H9 (cell line): ENCODE data around the gene RRP36. TPM values are rescaled to one million over a fixed set of nuclear protein-coding genes. Genes with fewer than 3 reads are reported as not detected.

ENCODE experiments used
- DNase-seq: peaks from one replicate; pipeline ENCODE4 v3.0.0-alpha.2; 2017
- H2AFZ ChIP-seq: one replicate; pipeline ENCODE4 v1.6.1; 2013; ENCODE audit warnings: mild to moderate bottlenecking, low read length, control low read depth, moderate library complexity
- H2AK5ac ChIP-seq: 2 replicates; pipeline ENCODE4 v1.6.1; 2013; ENCODE audit warnings: low read length, control low read depth, mixed read lengths; ENCODE audit not compliant: insufficient read length
- H2BK120ac ChIP-seq: one replicate; pipeline ENCODE4 v1.6.1; 2013; ENCODE audit warnings: low read depth, mild to moderate bottlenecking, low read length, control low read depth, inconsistent platforms; ENCODE audit not compliant: poor library complexity, severe bottlenecking
- H2BK12ac ChIP-seq: 2 replicates; pipeline ENCODE4 v1.6.1; 2013; ENCODE audit warnings: low read length, control low read depth, mixed read lengths, low read depth; ENCODE audit not compliant: insufficient read length
- H2BK15ac ChIP-seq: 2 replicates; pipeline ENCODE4 v1.6.1; 2013; ENCODE audit warnings: low read depth, low read length, control low read depth
- H2BK20ac ChIP-seq: one replicate; pipeline ENCODE4 v1.6.1; 2013; ENCODE audit warnings: low read depth, mild to moderate bottlenecking, low read length, control low read depth, inconsistent platforms; ENCODE audit not compliant: poor library complexity, severe bottlenecking
- H2BK5ac ChIP-seq: 2 replicates; pipeline ENCODE4 v1.6.1; 2013; ENCODE audit warnings: low read length, control low read depth, mixed read lengths; ENCODE audit not compliant: insufficient read length
- H3K14ac ChIP-seq: 2 replicates; pipeline ENCODE4 v1.6.1; 2013; ENCODE audit warnings: low read length, control low read depth; ENCODE audit not compliant: insufficient read depth
- H3K18ac ChIP-seq: 2 replicates; pipeline ENCODE4 v1.6.1; 2013; ENCODE audit warnings: low read depth, mild to moderate bottlenecking, mixed read lengths, low read length, control low read depth; ENCODE audit not compliant: insufficient read length
- H3K23ac ChIP-seq: 2 replicates; pipeline ENCODE4 v1.6.1; 2013; ENCODE audit warnings: low read length, control low read depth, mixed read lengths, low read depth; ENCODE audit not compliant: insufficient read length
- H3K23me2 ChIP-seq: 2 replicates; pipeline ENCODE4 v1.6.1; 2013; ENCODE audit warnings: low read depth, mild to moderate bottlenecking, mixed read lengths, low read length, control low read depth; ENCODE audit not compliant: insufficient read length, poor library complexity, severe bottlenecking
- H3K27ac ChIP-seq: 2 replicates; pipeline ENCODE4 v1.5.1; 2013; ENCODE audit warnings: low read length, control low read depth, mixed read lengths, low read depth; ENCODE audit not compliant: insufficient read length
- H3K27me3 ChIP-seq: 2 replicates; pipeline ENCODE4 v1.6.1; 2013; ENCODE audit warnings: low read length, control low read depth, inconsistent platforms; ENCODE audit not compliant: insufficient read depth
- H3K4ac ChIP-seq: 2 replicates; pipeline ENCODE4 v1.6.1; 2013; ENCODE audit warnings: low read depth, mild to moderate bottlenecking, control low read depth, inconsistent platforms, low read length, moderate library complexity
- H3K4me1 ChIP-seq: 2 replicates; pipeline ENCODE4 v1.6.1; 2013; ENCODE audit warnings: low read length, control low read depth, inconsistent platforms; ENCODE audit not compliant: insufficient read depth
- H3K4me2 ChIP-seq: 2 replicates; pipeline ENCODE4 v1.6.1; 2013; ENCODE audit warnings: low read length, control low read depth, mixed read lengths; ENCODE audit not compliant: insufficient read length, insufficient read depth
- H3K56ac ChIP-seq: 2 replicates; pipeline ENCODE4 v1.6.1; 2013; ENCODE audit warnings: low read depth, mild to moderate bottlenecking, mixed read lengths, low read length, control low read depth; ENCODE audit not compliant: insufficient read length
- H3K79me1 ChIP-seq: 2 replicates; pipeline ENCODE4 v1.6.1; 2013; ENCODE audit warnings: low read depth, mild to moderate bottlenecking, moderate library complexity, low read length, control low read depth, inconsistent platforms; ENCODE audit not compliant: insufficient read depth, poor library complexity, severe bottlenecking
- H3K79me2 ChIP-seq: 2 replicates; pipeline ENCODE4 v1.6.1; 2013; ENCODE audit warnings: low read length, control low read depth, inconsistent platforms; ENCODE audit not compliant: insufficient read depth
- H3K9ac ChIP-seq: 2 replicates; pipeline ENCODE4 v1.6.1; 2013; ENCODE audit warnings: low read length, control low read depth, mixed read lengths; ENCODE audit not compliant: insufficient read length; ENCODE audit errors: extremely low read depth
- H3K9me3 ChIP-seq: one replicate; pipeline ENCODE4 v1.6.1; 2013; ENCODE audit warnings: low read depth, low read length, inconsistent platforms; ENCODE audit not compliant: control insufficient read depth
- H3T11ph ChIP-seq: one replicate; pipeline ENCODE4 v1.6.1; 2013; ENCODE audit warnings: mild to moderate bottlenecking, low read length, control low read depth, inconsistent platforms
- H4K20me1 ChIP-seq: one replicate; pipeline ENCODE4 v1.6.1; 2013; ENCODE audit not compliant: control insufficient read depth, insufficient read length, insufficient read depth
- H4K5ac ChIP-seq: 2 replicates; pipeline ENCODE4 v1.6.1; 2013; ENCODE audit warnings: low read depth, mild to moderate bottlenecking, mixed read lengths, low read length, control low read depth; ENCODE audit not compliant: insufficient read length
- H4K8ac ChIP-seq: replicated peaks from 2 replicates; pipeline ENCODE4 v1.6.1; 2013; ENCODE audit warnings: low read length, control low read depth, mixed read lengths, low read depth; ENCODE audit not compliant: insufficient read length
- H4K91ac ChIP-seq: 2 replicates; pipeline ENCODE4 v1.6.1; 2013; ENCODE audit warnings: low read depth, mild to moderate bottlenecking, moderate library complexity, mixed read lengths, low read length, control low read depth; ENCODE audit not compliant: insufficient read length
- H3K27ac Mint-ChIP-seq, 3 experiments: 2 replicates in 2 of 3; 3 replicates in 1 of 3; pipeline ENCODE4 v1.8.0; 2020 to 2021; ENCODE audit warnings: mixed read lengths in 3 of 3, mild to moderate bottlenecking in 1 of 3, moderate library complexity in 1 of 3
- H3K27me3 Mint-ChIP-seq: 2 replicates; pipeline ENCODE4 v1.8.0; 2021; ENCODE audit warnings: low read depth, mild to moderate bottlenecking, moderate library complexity, mixed read lengths
- H3K36me3 Mint-ChIP-seq, 3 experiments: 2 replicates in 2 of 3; 3 replicates in 1 of 3; pipeline ENCODE4 v1.8.0; 2020 to 2021; ENCODE audit warnings: low read depth in 3 of 3, mixed read lengths in 3 of 3; ENCODE audit not compliant: insufficient read depth in 1 of 3
- H3K4me1 Mint-ChIP-seq, 2 experiments: 2 replicates each; pipeline ENCODE4 v1.8.0; 2020; ENCODE audit warnings: mixed read lengths in 2 of 2
- H3K4me3 Mint-ChIP-seq, 2 experiments: 2 replicates in 1 of 2; 3 replicates in 1 of 2; pipeline ENCODE4 v1.8.0; 2020 to 2021; ENCODE audit warnings: mild to moderate bottlenecking in 2 of 2, mixed read lengths in 2 of 2, moderate library complexity in 1 of 2
- H3K9me3 Mint-ChIP-seq, 2 experiments: 2 replicates in 1 of 2; 3 replicates in 1 of 2; pipeline ENCODE4 v1.8.0; 2020; ENCODE audit warnings: mild to moderate bottlenecking in 2 of 2, mixed read lengths in 2 of 2, moderate library complexity in 1 of 2
- WGBS: extraction: QIAGEN DNeasy Blood & Tissue Kit; methylation state at CpG from one replicate; pipeline ENCODE4 v1.1.7; 2013; ENCODE audit warnings: missing lambda C conversion rate, low lambda C conversion rate, mixed read lengths; ENCODE audit not compliant: insufficient read length; ENCODE audit errors: extremely low coverage; 5-methylcytosine and 5-hydroxymethylcytosine counted together
- total RNA-seq: library from RNA; stranded (reverse); gene quantifications from 2 replicates; pipeline ENCODE4 v1.2.1, GENCODE V29; 2021
- TF ChIP-seq, protein P1 (sequence below): fragments of 200-600 bp; sonication (generic); conservative IDR thresholded peaks from 3 replicates; pipeline ENCODE4 v1.8.0; 2021; ENCODE audit warnings: antibody characterized with exemption, mild to moderate bottlenecking

RRP36 gene
- total RNA-seq, 1 experiment from 2014 or later, result 117 TPM

DNA sequence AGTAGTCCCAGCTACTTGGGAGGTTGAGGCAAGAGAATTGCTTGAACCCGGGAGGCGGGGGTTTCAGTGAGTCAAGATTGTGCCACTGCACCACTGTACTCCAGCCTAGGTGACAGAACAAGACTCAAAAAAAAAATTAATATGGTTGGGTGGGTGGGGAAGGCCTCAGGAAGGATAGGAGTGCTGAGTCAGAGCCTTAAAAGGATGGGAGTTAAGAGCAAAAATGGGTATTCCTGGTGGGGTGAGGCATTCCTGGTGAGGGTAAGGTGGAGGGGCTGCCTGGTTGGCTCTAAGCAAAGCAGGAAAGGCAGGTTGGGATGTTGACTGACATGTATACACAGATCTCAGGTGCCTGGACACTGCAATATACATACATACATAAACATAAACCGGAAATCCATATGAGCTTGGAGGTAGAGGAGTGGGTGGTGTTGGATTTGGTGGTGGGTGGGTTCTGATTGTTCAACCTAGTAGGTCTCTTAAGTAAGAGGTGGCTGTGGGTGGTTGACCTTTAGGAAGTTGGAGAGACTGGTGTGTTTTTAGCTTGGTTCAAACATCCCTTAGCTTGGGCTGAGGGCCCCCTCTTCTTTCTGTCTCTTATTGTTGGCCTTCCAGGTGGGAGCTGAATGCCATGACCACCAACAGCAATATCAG is 1.2 kb upstream of the RRP36 start:
- H4K8ac ChIP-seq, result no peak overlapping the region
- no peak overlapping the region for H3K9ac ChIP-seq
- H4K91ac ChIP-seq, result no peak overlapping the region
- no peak overlapping the region for H2BK15ac ChIP-seq
- no peak overlapping the region for H2BK120ac ChIP-seq
- peak overlapping the region; percentile 75 for H3K4me2 ChIP-seq
- no CpG with 5 or more reads among the region's 3 CpGs for whole genome bisulfite sequencing
- H3K27me3 ChIP-seq, result no peaks in the 10 kb centered on the region
- no peaks in the 10 kb centered on the region for H3K4me1 ChIP-seq
- H2AFZ ChIP-seq, result no peak overlapping the region
- H3K79me2 ChIP-seq, result peaks cover 4% of the 10 kb centered on the region; the same call in 1 of the 2 replicates
- H3K79me1 ChIP-seq, result peaks cover 7% of the 10 kb centered on the region
- H3K4me3 Mint-ChIP-seq, result peak overlapping the region in 1 of 2 experiments; percentile 84; a peak in 2 of 5 replicates
- H3K27ac Mint-ChIP-seq, result peak overlapping the region in 2 of 3 experiments; percentile 78 to 80; a peak in 4 of 7 replicates
- H3K9me3 ChIP-seq, result no peaks in the 10 kb centered on the region
- peaks cover 6 to 21% of the 10 kb centered on the region in 2 experiments for H3K4me1 Mint-ChIP-seq
- H3K23me2 ChIP-seq, result peaks cover 7% of the 10 kb centered on the region
- no peak overlapping the region for H3K56ac ChIP-seq
- no peak for DNase-seq
- H3K36me3 Mint-ChIP-seq, result peaks cover 26 to 53% (median 51%) of the 10 kb centered on the region in 3 experiments
- H3K14ac ChIP-seq, result no peak overlapping the region
- no peaks in the 10 kb centered on the region for H3K27me3 Mint-ChIP-seq
- TF ChIP-seq, protein P1, sequence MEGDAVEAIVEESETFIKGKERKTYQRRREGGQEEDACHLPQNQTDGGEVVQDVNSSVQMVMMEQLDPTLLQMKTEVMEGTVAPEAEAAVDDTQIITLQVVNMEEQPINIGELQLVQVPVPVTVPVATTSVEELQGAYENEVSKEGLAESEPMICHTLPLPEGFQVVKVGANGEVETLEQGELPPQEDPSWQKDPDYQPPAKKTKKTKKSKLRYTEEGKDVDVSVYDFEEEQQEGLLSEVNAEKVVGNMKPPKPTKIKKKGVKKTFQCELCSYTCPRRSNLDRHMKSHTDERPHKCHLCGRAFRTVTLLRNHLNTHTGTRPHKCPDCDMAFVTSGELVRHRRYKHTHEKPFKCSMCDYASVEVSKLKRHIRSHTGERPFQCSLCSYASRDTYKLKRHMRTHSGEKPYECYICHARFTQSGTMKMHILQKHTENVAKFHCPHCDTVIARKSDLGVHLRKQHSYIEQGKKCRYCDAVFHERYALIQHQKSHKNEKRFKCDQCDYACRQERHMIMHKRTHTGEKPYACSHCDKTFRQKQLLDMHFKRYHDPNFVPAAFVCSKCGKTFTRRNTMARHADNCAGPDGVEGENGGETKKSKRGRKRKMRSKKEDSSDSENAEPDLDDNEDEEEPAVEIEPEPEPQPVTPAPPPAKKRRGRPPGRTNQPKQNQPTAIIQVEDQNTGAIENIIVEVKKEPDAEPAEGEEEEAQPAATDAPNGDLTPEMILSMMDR, result no peak
- no peak overlapping the region for H3K27ac ChIP-seq
- no peak overlapping the region for H2AK5ac ChIP-seq
- H3K23ac ChIP-seq, result no peak overlapping the region
- no peak overlapping the region for H2BK5ac ChIP-seq
- H4K20me1 ChIP-seq, result no peaks in the 10 kb centered on the region
- H2BK20ac ChIP-seq, result no peak overlapping the region
- H3T11ph ChIP-seq, result no peak overlapping the region
- H2BK12ac ChIP-seq, result no peak overlapping the region
- H3K4ac ChIP-seq, result no peak overlapping the region
- H3K9me3 Mint-ChIP-seq, result no peaks in the 10 kb centered on the region
- no peak overlapping the region for H3K18ac ChIP-seq
- no peak overlapping the region for H4K5ac ChIP-seq
